ENCODE results near the gene OVCA2. TPM values are rescaled to one million over a fixed set of nuclear protein-coding genes. Genes with fewer than 3 reads are reported as not detected.

Gene OVCA2
- total RNA-seq, 1 experiment from 2014 or later, result 27.3 TPM

GRCh38 chr17:1999557-2000251 is 42.1 kb upstream of the OVCA2 start:
- no peak overlapping the region for H3K4me3 ChIP-seq (replicated peaks in 1 of 2; ENCODE audit: low read depth in 1 of 2, low read length in 2 of 2)
- no peaks in the 10 kb centered on the region for H4K20me1 ChIP-seq (ENCODE audit: insufficient read depth)
- H3K9ac ChIP-seq (ENCODE audit: low read length), result no peak overlapping the region
- H3K36me3 ChIP-seq (ENCODE audit: control insufficient read depth in 1 of 2, insufficient read depth in 2 of 2, low read length in 2 of 2), result no peaks in the 10 kb centered on the region
- H3K9me3 ChIP-seq (ENCODE audit: control insufficient read depth in 1 of 2, insufficient read depth in 1 of 2, low read depth in 1 of 2, low read length in 2 of 2), result no peaks in the 10 kb centered on the region
- no peaks in the 10 kb centered on the region for H3K27me3 ChIP-seq (ENCODE audit: insufficient read depth, low read length)
- no peaks in the 10 kb centered on the region for H3K79me2 ChIP-seq (ENCODE audit: insufficient read depth, low read length)
- peak overlapping the region; percentile 12; the same call in 1 of the 2 replicates for H3K27ac ChIP-seq (ENCODE audit: low read depth, low read length)
- ChIA-PET CTCF (no interaction called here), RAD21 (ENCODE audit: low non-redundant PET in 1 of 2, low total read pairs in 2 of 2, uncharacterized antibody in 2 of 2, unreplicated experiment in 2 of 2) (no interaction called here), POLR2A (no interaction called here)
- peaks cover 11 to 20% of the 10 kb centered on the region in 2 experiments; a peak in 3 of 4 replicates for H3K4me1 ChIP-seq (ENCODE audit: control insufficient read depth in 1 of 2, insufficient read depth in 2 of 2, low read length in 2 of 2)
- H3K9me2 ChIP-seq (ENCODE audit: insufficient read depth), result no peaks in the 10 kb centered on the region
- DNase-seq (ENCODE audit: low read depth, low spot score) (no peak), ATAC-seq (peak; percentile 41)
- peak overlapping the region; percentile 33 for H3K4me2 ChIP-seq (ENCODE audit: low read length)
- no TSS peak for BruUV-seq (replicated peaks)
- TF ChIP-seq YY1 (IDR thresholded peaks at IDR 0.05; ENCODE audit: extremely low read depth, insufficient replicate concordance, low read depth, low read length), result no peak
- no peak for TF ChIP-seq RAD21 (IDR thresholded peaks at IDR 0.05; ENCODE audit: low read depth)
- no peak for TF ChIP-seq FOSL1 (IDR thresholded peaks at IDR 0.05; ENCODE audit: low read depth)
- no peak for TF ChIP-seq SRF (IDR thresholded peaks at IDR 0.05; ENCODE audit: low read depth)
- TF ChIP-seq JUND (IDR thresholded peaks at IDR 0.05), result no peak
- H2AFZ ChIP-seq (ENCODE audit: low read depth, low read length, poor library complexity, severe bottlenecking), result no peak overlapping the region
- intact Hi-C loops (cut with micrococcal nuclease), result no loop called here

- POLR2A ChIA-PET, result no interaction called here
- ATAC-seq (no peak), DNase-seq (ENCODE audit: low read depth, low spot score) (no peak)
- no peak for TF ChIP-seq POLR2A (IDR thresholded peaks at IDR 0.05; ENCODE audit: borderline replicate concordance, extremely low read depth, insufficient read depth, insufficient read length)
- no peak for TF ChIP-seq SRF (IDR thresholded peaks at IDR 0.05; ENCODE audit: low read depth)
- TF ChIP-seq REST (IDR thresholded peaks at IDR 0.05; ENCODE audit: low read depth), result no peak
- TF ChIP-seq ZFX (IDR thresholded peaks at IDR 0.05), result no peak
- TF ChIP-seq ZNF274 (IDR thresholded peaks at IDR 0.05; ENCODE audit: low read depth, low read length), result no peak
- TF ChIP-seq JUND (IDR thresholded peaks at IDR 0.05), result no peak
- TF ChIP-seq CTCF (IDR thresholded peaks at IDR 0.05 in 2 of 3, conservative IDR thresholded peaks at IDR 0.05 in 1 of 3; ENCODE audit: borderline replicate concordance in 1 of 3, insufficient read depth in 1 of 3, low read depth in 2 of 3, low read length in 2 of 3), result no peak
- no peak for TF ChIP-seq CEBPB (IDR thresholded peaks at IDR 0.05; ENCODE audit: low read depth)
- TF ChIP-seq ATF3 (IDR thresholded peaks at IDR 0.05), result no peak
- no peak for TF ChIP-seq YY1 (IDR thresholded peaks at IDR 0.05; ENCODE audit: extremely low read depth, insufficient replicate concordance, low read depth, low read length)
- no peak for TF ChIP-seq ELF1 (IDR thresholded peaks at IDR 0.05; ENCODE audit: borderline replicate concordance, low read depth)
- no peak for TF ChIP-seq POLR2AphosphoS5 (IDR thresholded peaks at IDR 0.05; ENCODE audit: low read depth, low read length)
- TF ChIP-seq EGR1 (IDR thresholded peaks at IDR 0.05; ENCODE audit: low read depth), result no peak
Measured at GRCh38 chr17:2002767-2003329, 39.0 kb upstream of the OVCA2 start.

More at GRCh38 chr17:2002767-2003329, 39.0 kb upstream of the OVCA2 start:
- Histone ChIP-seq H3K27me3 (ENCODE audit: insufficient read depth, low read length) (no peaks in the 10 kb centered on the region), H3K4me2 (ENCODE audit: low read length) (no peak overlapping the region), H3K79me2 (ENCODE audit: insufficient read depth, low read length) (no peaks in the 10 kb centered on the region), H3K4me3 (replicated peaks in 1 of 2; ENCODE audit: low read depth in 1 of 2, low read length in 2 of 2) (no peak overlapping the region), H3K36me3 (ENCODE audit: control insufficient read depth in 1 of 2, insufficient read depth in 2 of 2, low read length in 2 of 2) (no peaks in the 10 kb centered on the region), H3K9me2 (ENCODE audit: insufficient read depth) (no peaks in the 10 kb centered on the region), H3K9ac (ENCODE audit: low read length) (no peak overlapping the region), H3K4me1 (ENCODE audit: control insufficient read depth in 1 of 2, insufficient read depth in 2 of 2, low read length in 2 of 2) (peaks cover 7 to 9% of the 10 kb centered on the region in 2 experiments; a peak in 2 of 4 replicates), H4K20me1 (ENCODE audit: insufficient read depth) (no peaks in the 10 kb centered on the region), H3K27ac (ENCODE audit: low read depth, low read length) (no peak overlapping the region), H3K9me3 (ENCODE audit: control insufficient read depth in 1 of 2, insufficient read depth in 1 of 2, low read depth in 1 of 2, low read length in 2 of 2) (no peaks in the 10 kb centered on the region), H2AFZ (ENCODE audit: low read depth, low read length, poor library complexity, severe bottlenecking) (no peak overlapping the region)
- intact Hi-C loops (cut with micrococcal nuclease), result no loop called here
- CTCF ChIA-PET, result no interaction called here
- RAD21 ChIA-PET (ENCODE audit: low non-redundant PET in 1 of 2, low total read pairs in 2 of 2, uncharacterized antibody in 2 of 2, unreplicated experiment in 2 of 2), result no interaction called here
- BruUV-seq (replicated peaks), result no TSS peak

Measured in HCT116 (cell line).